HPDE6-E6E7 (cell line): ENCODE data around the gene GARRE1.
"Not testable (repeated sequence)": the region's sequence is repeated elsewhere in the genome, so short reads cannot be mapped to it uniquely, and the experiment has no call there.

Experiments
- DNase-seq: peaks from one replicate; pipeline ENCODE4 v3.0.0; 2011; ENCODE audit warnings: missing footprints; ENCODE audit errors: extremely low spot score

Gene GARRE1

DNA sequence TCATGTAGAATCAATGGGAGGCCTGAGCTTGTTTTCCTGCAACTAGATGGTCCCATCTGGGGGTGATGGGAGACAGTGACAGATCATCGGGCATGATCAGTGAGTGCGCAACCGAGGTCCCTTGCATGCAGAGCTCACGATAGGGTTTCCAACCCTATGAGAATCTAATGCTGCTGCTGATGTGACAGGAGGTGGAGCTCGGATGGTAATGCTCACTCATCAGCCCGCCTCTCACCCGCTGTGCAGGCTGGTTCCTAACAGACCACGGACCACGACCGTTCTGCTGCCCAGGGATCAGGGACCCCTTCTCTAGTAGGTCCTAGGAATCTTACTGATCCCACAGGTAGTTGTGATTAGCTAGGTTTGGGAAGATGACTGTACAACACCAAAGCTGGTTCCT, 23.5 kb upstream of the GARRE1 start:
- no peak for DNase-seq

DNA sequence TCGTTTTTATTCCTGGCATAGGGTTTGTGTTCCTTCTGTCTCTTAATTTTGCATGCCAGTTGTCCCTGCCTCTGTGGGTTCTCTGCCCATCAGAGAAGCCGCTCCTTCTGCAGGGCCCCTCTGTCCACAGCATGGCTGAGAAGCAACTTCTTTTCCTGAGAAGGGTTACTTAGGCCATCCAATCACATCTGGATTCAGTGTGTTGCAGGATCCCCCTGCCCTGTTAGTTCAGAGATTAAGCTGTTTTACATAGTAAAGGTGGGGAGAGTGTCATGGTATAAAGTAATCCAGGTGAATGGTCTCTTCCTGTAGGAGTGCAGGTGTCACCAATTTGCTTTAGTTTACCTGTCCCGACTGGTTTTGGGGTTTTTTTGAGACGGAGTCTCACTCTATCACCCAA, 22.9 kb upstream of the GARRE1 start:
- DNase-seq = no peak

DNA sequence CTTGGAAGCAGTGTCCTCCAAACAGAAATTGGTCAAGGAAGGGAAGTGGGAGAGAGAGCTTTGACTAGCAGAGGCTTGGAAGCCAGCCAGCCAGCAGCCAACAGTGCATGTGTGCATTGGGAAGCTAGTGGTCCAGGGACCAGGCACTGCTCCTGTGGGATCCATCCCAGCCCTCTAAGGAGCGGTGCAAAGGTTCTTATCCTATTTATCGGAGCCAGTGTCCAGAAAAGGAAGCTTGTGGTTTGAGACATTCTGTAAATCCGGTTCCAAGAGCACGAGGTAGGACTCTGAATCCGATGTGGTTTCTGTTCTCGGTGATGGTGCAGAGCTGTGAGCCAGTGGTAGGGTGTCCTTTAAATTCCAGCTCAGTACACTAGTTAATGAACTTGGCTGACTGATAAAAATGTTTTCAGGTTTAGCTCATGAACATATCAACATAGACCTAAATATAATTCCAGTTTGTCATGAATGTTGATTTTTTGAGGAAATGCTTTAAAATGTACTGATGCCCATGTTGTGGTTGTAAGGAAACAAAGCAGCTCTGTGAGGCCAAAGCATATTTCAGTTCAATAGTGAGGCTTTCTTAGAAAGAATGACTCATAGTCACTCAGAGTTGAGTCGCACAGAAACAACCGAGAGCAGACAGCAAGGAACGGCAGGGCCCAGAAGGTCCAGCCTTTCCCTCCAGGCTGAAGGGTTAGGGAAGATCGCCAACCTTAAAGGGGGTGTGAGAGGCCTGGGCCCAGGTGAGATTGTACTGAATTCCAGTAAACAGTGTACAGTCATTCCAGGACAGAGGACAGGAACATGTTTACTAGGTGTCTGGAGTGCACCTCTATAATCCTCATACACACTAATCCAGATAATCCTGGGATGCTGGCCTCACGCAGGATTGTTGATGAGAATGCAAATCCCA, 21.5 kb upstream of the GARRE1 start:
- DNase-seq = peak; percentile 57

DNA sequence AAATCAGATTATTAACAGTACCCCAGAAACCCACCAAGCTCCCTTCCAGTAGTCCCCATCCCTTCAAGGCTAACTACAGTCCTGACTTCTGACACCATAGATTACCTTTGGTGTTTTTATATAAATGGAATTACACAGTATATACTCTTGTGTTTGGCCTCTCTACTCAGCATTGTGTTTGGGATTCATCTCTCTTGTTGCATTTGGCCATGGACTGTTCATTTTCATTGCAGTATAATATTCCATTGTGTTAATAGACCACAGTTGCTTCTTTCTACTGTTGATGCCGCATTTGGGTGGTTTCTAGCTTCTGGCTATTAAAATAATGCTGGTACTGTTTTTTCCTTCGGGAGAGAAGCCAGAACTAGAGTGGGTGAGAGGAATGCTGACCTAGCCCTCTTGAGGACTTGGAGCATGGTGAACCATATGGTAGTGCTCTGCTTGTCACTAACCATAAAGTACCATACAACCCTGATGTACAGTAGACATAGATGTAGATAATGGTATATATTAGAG, 18.9 kb upstream of the GARRE1 start:
- DNase-seq = no peak

DNA sequence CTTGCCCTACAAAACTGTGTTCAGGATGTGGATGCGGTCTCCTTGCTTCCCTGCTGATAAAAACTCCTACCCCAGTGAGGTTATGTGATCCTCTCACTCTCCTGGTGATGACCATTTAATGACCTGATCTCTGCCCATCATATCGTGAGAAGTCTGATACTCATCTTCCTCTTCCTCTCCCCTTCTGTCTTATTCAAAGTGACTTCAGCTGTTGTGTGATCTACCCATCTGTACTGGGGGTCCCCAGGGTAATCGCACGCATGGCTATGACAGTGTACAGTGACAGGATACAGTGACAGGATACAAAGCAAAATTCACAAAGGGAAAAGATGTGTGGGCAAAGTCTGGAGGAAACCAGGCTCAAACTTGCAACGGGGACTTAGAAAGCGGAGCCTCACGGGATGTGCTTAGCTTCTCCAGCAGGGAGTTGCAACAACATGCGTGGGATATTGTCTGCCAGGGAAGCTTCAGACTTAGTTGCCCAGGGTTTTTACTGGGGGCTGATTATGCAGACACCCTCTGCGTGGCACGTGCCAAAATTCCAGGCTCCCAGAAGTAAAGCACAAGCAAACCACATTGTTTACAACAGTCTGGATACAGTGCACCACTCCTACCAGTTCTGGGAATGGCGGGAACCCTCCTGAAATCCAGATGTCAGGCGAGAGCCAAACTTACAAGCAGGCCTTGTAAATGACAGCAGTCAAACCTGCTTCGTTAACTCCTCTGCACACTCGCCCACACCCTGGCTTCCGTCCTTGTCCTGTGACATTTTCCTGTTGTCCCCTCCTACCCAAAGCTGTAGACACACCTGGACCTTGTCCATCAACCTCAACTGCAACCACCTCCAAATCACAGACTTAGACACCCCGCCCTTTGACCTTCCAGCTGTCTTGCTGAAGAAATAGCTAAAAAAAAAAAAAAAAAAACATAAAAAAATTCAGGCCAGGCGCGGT, 18.0 kb upstream of the GARRE1 start:
- no peak for DNase-seq

DNA sequence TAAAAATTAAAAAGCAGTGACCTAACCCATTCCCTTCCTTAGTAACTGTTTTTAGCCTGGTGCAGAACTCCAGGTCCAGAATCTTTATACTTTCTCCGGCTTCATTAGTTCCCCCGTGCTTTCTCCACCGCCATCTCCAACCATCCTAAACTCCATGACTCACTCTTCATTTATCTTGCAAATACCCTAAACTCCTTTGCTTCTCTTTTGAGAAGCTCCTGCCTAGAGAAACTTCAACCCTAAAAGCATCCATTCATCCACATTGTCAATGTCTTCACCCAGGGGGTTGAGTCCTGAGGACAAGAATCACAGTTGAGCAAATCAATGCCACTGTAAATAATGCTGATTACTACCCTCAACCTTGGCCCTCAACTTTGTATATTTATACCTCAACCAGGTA, 17.1 kb upstream of the GARRE1 start:
- no peak for DNase-seq

DNA sequence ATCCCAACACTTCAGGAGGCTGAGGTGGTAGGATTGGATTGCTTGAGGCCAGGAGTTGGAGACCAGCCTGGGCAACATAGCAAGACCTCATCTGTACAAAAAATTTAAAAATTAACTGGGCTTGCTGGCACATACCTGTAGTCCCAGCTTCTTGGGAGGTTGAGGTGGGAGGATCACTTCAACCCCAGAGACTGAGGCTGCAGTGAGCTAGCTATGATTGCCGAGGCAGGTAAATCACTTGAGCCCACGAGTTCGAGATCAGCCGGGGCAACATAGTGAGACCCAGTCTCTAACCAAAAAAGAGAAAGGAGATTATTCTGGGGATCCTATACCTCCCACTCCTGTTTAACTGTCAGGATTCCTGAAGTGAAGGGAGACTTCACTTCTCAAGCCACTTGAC, 16.4 kb upstream of the GARRE1 start:
- DNase-seq = no peak

DNA sequence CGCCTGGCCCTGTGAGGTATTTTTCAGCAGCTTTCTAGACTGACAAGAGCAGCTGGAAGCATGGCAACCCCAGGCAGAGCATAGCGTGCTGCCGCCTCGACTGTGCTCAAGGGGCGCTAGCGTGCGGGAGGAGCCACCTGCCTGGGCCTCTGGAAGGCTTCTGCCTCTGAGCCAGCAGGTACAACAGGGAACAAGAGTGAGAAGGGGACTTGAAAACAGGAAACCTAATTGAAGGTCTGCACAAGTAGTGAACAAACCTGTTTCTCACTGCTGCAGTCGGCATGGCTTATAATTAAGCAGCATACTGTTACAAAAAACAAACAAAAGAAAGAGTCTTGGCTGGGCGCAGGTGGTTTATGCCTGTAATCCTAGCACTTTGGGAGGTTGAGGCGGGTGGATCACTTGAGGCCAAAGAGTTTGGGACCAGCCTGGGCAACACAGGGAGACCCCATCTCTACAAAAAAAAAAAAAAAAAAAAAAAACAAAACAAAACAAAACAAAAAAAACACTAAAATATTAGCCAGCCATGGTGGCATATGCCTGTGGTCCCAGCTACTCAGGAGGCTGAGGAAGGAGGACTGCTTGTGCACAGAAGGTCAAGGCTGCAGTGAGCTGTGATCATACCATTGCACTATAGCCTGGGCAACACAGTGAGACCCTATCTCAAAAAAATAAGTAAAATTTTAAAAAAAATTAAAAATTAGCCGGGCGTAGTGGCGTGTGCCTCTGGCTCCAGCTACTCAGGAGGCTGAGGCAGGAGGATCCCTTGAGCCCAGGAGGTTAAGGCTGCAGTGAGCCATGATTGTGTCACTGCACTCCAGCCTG, 12.6 kb upstream of the GARRE1 start:
- peak; percentile 36 for DNase-seq

DNA sequence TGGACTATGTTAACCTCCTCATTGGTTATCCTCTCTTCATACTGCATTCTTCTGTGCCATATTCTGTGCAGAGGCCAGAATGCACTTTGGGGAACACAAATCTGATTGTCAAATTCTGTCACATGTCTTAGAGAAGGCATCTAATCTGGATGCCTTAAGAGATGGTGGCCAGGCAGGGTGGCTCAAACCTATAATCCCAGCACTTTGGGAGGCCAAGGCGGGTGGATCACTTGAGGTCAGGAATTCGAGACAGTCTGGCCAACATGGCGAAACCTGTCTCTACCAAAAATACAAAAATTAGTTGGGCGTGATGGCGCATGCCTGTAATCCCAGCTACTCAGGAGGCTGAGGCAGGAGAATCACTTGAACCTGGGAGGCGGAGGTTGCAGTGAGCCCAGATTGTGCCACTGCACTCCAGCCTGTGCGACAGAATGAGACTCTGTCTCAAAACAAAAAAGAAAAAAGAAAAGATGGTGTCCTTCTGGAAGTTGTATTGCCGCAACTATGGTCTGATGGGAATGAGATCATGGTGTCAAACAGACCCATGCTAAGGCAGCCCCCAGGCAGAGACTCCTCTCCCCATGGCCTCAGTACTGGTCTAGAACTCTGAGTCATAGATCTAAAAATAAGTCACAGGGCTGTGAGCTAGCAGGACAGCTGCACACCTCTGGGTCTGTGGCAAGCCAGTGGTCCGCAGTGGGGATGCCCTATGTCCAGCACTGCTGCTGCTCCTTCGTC, 11.0 kb upstream of the GARRE1 start:
- DNase-seq = not testable (repeated sequence)

DNA sequence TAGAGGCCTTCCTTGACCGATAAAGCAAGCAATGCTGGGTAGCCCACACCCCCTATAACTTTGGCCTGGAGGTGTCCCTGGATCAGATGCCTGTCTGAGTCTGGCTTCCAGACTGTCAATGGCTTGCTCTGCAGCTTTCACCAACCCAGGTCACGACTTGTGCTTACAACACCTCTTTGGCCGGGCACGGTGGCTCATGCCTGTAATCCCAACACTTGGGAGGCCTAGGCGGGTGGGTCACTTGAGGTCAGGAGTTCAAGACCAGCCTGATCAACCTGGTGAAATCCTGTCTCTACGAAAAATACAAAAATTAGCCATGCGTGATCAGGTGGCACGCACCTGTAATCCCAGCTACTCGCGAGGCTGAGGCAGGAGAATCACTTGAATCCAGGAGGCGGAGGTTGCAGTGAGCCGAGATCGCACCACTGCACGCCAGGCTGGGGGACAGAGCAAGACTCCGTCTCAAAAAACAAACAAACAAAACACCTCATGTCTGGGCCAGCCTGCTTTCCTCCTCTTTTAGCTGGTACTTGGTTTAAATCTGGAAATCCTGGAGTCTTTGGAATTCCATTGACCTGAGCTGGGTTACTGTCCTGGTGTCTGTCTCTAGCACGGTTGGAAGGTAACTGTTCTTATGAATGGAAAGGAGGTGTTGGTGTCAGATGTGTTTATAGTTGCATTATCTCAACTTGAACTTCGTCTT, 10.3 kb upstream of the GARRE1 start:
- DNase-seq = no peak

DNA sequence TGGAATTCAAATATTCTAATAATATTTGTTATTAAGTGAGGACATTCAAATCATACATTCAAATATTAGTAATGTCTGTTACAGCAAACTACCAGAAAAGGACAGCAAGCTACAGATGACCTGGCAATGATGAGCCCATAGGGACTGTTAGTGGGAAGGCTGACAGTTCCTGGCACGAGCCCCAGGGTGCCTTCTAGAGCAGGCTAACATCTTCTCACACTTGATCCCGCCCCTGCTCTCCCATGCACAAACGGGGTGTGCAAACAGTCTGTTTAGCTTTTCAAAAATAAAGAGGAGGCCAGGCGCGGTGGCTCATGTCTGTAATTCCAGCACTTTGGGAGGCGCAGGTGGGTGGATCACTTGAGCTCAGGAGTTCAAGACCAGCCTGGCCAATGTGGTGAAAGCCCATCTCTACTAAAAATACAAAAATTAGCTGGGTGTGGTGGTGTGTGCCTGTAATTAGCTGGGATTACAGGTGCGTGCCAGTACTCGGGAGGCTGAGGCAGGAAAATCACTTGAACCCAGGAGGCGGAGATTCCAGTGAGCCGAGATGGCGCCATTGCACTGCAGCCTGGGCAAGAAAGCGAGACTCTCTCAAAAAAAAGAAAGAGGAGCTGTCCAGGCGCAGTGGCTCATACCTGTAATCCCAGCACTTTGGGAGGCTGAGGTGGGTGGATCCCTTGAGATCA, 9.6 kb upstream of the GARRE1 start:
- no peak for DNase-seq

DNA sequence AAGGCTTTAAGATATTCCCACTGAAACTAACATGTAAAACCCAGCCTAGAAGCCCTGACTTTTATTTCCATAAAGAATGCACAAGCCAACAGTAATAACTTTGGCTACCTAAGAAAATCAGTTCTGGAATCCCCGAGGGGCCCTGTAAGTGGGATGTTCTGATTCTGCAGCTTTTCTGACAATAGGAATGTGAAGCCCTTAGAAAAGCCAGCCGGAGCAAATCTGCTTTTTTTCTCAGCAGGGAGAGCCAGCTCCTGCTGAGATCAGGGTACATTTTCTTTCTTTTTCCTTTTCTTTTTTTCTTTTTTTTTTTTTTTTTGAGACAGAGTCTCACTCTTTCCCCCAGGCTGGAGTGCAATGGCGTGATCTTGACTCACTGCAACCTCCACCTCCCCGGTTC, 8.0 kb upstream of the GARRE1 start:
- DNase-seq = no peak

DNA sequence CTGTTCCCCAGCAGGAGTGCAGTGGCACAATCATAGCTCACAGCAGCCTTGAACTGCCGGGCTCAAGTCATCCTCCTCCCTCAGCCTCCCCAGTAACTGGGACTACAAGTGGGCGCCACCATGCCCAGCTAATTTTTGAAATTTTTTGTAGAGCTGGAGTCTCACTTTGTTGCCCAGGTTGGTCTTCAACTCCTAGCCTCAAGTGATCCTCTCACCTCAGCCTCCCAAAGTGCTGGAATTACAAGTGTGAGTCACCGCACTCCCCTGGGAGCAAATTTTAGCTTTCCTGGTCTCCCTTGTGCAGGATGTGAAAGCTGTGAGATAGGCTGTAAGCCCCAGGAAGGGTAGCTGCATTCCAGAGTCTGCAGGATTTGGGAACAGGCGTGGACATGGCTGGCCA, 5.4 kb upstream of the GARRE1 start:
- no peak for DNase-seq

DNA sequence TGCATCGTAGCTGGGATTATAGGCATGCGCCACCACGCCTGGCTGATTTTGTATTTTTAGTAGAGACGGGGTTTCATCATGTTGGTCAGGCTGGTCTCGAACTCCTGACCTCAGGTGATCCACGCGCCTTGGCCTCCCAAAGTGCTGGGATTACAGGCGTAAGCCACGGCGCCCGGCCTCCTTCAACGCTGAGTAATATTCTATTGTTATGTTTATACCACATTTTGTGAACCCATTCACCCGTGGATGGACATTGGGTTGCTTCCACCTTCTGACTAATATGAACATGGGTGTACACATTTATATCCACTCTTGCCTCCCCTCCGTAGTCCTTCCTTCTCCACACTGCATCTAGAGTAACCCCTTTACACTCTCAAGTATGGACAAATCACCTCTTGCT, 1.2 kb upstream of the GARRE1 start:
- DNase-seq = not testable (repeated sequence)

DNA sequence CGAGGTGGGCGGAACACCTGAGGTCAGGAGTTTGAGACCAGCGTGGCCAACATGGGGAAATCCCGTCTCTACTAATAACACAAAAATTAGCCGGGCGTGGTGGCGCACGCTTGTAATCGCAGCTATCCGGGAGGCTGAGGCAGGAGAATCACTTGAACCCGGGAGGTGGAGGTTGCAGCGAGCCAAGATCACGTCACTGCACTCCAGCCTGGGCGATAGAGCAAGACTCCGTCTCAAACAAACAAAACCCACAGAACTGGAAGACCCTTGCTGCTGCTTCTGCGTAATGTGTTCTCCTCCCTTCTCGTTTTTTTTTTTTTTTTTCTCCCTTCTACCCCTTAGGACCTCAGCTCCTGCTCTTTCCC, 691 bp upstream of the GARRE1 start:
- DNase-seq = not testable (repeated sequence)

DNA sequence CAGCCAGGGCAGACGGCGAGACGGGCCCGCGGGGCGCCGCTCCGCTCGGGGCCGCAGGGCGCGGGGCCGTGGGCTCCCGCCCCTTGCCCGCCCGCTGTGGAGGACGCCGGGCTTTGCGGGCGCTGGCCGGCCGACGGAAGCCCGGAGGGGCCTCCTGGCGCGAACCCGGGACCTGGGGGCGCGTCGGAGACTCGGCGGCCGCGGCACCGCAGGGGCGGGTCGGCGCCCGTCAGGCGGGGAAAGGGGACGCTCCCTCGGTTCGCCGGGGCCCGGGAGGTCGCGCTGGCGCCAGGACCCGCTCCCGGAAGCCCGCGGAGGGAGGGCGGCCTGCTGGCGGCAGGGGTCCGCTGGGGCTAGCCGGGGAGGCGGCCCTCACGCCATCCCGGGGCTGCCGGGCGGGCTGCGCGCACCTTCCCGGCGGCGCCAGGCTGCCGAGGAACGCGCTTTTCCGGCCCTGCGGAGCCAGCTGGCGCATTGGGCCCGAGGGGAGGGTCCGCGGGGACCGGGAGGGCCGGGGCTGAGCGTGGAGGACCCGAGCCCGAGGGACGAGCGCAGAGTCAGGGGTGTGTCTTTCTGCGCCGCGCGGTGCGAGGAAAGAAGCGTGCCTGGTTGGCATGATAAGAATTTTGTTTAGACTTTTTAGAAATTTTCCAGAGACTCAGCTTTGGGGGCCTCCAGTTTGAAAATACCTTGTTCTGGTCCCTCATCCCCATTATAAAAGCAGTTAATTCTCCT, 511 bp downstream of the GARRE1 start:
- DNase-seq = no peak

DNA sequence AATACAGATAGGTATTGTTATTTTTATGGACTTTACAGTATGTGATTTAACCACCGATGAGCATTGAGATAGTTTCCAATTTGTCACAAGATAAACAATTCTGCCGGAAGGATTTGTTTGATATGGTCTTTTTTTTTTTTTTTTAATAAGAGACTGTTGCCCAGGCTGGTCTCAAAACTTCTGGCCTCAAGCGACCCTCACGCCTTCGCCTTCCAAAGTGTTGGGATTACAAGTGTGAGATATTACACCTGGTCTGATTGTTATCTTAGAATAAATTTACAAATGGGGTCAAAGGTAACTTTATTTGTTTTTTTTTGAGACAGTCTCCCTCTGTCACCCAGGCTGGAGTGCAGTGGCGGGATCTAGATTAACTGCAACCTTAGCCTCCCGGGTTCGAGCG, 1.2 kb downstream of the GARRE1 start:
- DNase-seq = no peak

DNA sequence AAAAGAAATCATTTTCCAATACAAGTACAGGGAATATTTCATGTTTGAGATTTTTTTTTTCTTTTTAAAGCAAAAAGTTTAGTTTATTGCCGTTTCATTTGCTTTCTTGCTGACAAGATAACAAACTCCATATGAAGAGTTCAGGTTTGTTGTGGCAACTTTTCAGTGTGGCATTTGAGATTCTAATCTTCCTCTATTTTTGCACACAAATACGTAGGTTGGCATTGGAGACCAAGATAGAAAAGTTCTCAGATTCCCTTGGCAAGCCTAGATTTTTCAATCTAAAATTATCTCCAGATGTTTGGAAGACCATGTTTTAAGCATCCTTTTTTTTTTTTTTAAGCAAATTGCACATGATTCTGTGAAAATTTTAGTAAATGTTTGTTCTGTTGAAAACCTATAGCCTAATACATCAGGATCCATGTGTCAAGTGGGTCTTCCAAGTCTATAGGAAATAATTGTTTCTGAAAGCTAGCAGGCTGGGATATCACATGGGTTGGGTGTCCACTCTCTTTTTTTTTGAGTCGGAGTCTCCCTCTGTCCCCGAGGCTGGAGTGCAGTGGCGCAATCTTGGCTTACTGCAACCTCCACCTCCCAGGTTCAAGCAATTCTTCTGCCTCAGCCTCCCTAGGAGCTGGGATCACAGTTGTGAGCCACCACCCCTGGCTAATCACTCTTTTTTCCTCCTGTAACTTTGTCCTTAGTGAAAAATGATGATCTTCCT, 2.6 kb downstream of the GARRE1 start:
- DNase-seq = no peak
